Measurements from ENCODE around the gene DGKQ.
A peak's percentile ranks its signal among the peaks of the same experiment; 100 is the strongest.

Gene DGKQ

DNA sequence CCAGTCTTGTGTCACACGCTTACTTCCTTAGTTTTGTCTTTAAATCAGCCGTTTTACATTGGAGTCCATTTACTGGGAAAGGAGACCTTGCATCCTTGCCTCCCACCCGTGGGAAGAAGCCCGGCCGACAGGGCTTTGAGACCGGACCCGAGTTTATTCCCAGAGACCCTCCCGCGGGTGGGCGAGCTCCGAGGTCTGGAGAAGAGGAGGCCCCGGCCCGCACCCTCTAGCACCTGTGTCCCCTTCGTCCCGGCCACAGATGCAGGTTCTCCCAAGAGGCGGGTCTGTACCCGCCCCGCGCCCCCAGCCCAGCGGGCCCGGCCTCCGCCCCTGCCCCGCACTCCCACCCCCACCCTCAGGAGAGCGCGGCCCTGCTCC lies 23.6 kb upstream of the DGKQ start:
- no peak overlapping the region for H3K4me3 Mint-ChIP-seq

DNA sequence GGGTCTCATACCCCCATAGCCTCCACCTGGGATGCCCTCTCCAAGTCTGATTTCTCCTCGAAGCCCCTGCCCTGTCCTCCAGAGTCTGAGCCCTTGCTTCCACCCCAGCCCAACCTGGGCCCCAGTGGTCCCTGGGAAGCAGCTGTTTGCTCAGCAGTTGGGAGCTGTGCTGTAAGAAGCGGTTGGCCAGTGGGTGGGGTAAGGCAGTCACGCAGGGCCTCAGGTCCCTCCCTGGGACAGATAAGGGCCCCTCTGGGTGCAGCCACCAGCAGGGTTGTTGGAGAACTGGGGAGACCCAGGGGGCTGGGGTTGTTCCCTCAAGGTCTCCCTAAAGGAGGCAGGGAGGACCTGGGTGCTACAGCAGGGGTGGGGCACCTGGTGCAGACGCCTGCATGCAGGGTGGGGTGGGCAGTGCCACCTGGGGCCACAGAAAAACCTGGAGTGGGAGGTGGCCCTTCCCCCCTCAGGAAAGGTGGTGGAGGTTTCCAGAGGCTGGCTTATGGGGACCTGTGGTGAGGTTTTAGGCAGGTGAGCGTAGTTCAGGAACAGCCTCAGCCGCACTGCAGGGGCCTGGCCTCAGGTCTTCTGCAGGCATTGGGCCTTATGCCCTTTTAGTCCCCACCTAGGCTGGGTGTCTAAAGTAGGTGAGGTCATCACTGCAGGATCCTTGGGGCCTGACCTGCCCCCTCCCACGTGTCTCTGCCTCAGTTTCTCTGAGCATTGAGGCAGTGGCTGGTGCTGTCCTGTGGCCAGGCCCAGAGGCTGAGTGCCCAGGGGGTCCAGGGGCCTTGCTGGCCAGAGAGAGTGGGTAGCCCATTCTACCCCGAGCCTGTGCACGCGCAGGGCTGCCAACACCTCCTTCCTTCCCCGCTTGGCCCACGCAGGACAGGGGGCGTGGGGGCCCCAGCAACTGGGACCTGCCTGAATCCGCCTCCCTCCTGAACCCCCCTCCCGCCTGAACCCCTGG lies 22.9 kb upstream of the DGKQ start:
- Mint-ChIP-seq H3K36me3 (ENCODE audit: insufficient read depth) (peaks cover 2% of the 10 kb centered on the region), H3K4me1 (peaks cover 9% of the 10 kb centered on the region), H3K4me3 (no peak overlapping the region), H3K27me3 (peaks cover 35% of the 10 kb centered on the region), H3K27ac (ENCODE audit: low read depth) (peak overlapping the region; percentile 87), H3K9me3 (no peaks in the 10 kb centered on the region)
- DNase-seq (ENCODE audit: low spot score in 2 of 2) (no peak), ATAC-seq (replicated peaks; ENCODE audit: extremely low read depth, poor library complexity, severe bottlenecking) (no peak)

More for the DNA sequence above, 23.6 kb upstream of the DGKQ start:
- Mint-ChIP-seq H3K9me3 (no peaks in the 10 kb centered on the region), H3K27ac (ENCODE audit: low read depth) (no peak overlapping the region), H3K27me3 (peaks cover 35% of the 10 kb centered on the region), H3K36me3 (ENCODE audit: insufficient read depth) (peaks cover 2% of the 10 kb centered on the region), H3K4me1 (peaks cover 9% of the 10 kb centered on the region)
- ATAC-seq (replicated peaks; ENCODE audit: extremely low read depth, poor library complexity, severe bottlenecking) (no peak), DNase-seq (ENCODE audit: low spot score in 2 of 2) (no peak)

DNA sequence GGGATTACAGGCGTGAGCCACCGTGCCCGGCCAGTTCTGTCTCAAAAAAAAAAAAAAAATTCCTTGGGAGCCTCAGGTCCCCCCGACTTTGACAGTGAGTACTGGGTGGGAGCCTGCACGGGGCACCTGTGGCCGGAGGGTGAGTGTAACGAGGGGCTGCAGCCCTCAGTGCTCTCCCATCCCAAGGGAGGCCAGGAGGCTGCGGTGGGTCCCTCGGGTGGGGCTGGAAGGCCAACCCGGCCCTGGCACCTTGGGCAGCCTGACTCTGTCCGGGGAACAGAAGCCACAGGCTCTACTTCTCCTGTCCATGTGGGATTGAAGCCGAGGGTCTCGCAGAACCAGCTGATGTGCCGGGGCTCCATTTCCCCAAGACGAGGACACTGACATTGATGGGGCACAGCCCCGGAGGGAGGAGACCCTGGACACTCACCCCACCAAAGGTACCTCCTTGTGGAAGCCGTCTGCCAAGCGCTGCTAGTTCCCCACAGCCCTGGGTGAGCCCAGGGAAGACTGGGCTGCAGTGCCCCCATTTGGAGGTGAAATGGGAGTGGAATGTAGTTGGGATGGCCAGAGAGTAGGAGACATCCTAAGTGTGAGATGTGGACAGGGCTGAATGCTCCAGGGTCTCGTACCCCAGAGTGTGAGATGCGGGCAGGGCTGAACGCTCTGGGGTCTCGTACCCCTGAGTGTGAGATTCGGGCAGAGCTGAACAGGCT lies 22.1 kb upstream of the DGKQ start:
- Mint-ChIP-seq H3K36me3 (ENCODE audit: insufficient read depth) (peaks cover 2% of the 10 kb centered on the region), H3K27ac (ENCODE audit: low read depth) (peak overlapping the region; percentile 87), H3K9me3 (no peaks in the 10 kb centered on the region), H3K27me3 (peaks cover 35% of the 10 kb centered on the region), H3K4me3 (no peak overlapping the region), H3K4me1 (peaks cover 9% of the 10 kb centered on the region)
- DNase-seq (ENCODE audit: low spot score in 2 of 2) (no peak), ATAC-seq (replicated peaks; ENCODE audit: extremely low read depth, poor library complexity, severe bottlenecking) (no peak)

GRCh38 chr4:993111-994029 lies 20.0 kb upstream of the DGKQ start, which contains the start of gene SLC26A1:
Gene SLC26A1, minus strand, starts transcription at chr4:993404. Its CDS starts 1,701 bp downstream, at chr4:991703.
- H3K27ac Mint-ChIP-seq (ENCODE audit: low read depth) = no peak within 1 kb of the TSS
- no peaks in the 10 kb centered on the region for H3K36me3 Mint-ChIP-seq (ENCODE audit: insufficient read depth)
- no peak within 1 kb of the TSS for H3K4me3 Mint-ChIP-seq
- peaks cover 9% of the 10 kb centered on the region for H3K4me1 Mint-ChIP-seq
- peaks cover 22% of the 10 kb centered on the region for H3K27me3 Mint-ChIP-seq
- H3K9me3 Mint-ChIP-seq = no peaks in the 10 kb centered on the region
- DNase-seq (ENCODE audit: low spot score in 2 of 2) = no peak
- no peak for ATAC-seq (replicated peaks; ENCODE audit: extremely low read depth, poor library complexity, severe bottlenecking)

DNA sequence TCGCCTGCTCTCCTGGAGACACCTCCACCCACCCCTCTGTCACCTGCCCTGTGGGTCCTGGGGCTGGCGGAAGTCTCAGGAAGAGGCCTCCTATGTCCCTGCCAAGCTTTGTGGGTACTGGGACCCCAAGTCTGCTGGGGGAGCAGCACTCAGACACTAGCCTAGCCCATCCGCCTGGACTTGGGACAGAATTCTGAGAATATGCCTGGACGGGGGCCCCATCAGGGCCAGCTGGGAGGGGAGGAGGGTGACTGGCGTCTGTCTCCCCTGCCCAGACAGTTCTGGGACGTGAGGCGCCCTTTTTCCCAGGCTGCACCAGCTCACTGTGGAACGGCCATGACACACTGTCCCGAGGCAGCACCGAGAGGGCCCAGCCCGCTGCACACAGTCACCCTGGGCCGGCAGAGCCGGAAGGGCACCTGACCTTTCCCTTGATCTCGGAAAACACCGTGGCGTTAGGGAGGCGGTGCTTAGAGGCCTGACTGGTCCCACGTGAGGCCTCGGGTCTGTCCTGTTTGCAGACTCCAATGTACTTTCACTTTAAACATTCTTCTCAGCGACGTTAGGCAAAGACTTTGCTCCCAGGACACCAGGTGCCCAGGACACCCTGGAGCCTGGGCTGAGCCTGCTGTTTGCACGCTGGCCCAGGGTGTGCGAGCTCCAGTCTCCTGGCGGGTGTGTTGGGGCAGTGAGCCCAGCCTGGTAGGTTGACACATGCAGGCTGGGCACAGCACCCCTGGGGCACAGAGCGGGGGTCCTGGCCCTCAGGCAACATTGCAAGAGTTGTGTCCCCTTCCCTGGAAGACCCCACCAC lies 19.1 kb upstream of the DGKQ start:
- ATAC-seq (replicated peaks; ENCODE audit: extremely low read depth, poor library complexity, severe bottlenecking) (no peak), DNase-seq (ENCODE audit: low spot score in 2 of 2) (no peak)
- peaks cover 15% of the 10 kb centered on the region for H3K27me3 Mint-ChIP-seq
- peaks cover 4% of the 10 kb centered on the region for H3K4me1 Mint-ChIP-seq
- no peak overlapping the region for H3K27ac Mint-ChIP-seq (ENCODE audit: low read depth)
- H3K4me3 Mint-ChIP-seq = no peak overlapping the region
- H3K9me3 Mint-ChIP-seq = no peaks in the 10 kb centered on the region
- no peaks in the 10 kb centered on the region for H3K36me3 Mint-ChIP-seq (ENCODE audit: insufficient read depth)

- ATAC-seq (replicated peaks; ENCODE audit: extremely low read depth, poor library complexity, severe bottlenecking) = no peak
- no peaks in the 10 kb centered on the region for H3K9me3 Mint-ChIP-seq
- H3K27ac Mint-ChIP-seq (ENCODE audit: low read depth) = no peak overlapping the region
- no peak overlapping the region for H3K4me3 Mint-ChIP-seq
- H3K36me3 Mint-ChIP-seq (ENCODE audit: insufficient read depth) = no peaks in the 10 kb centered on the region
- peaks cover under 1% of the 10 kb centered on the region for H3K4me1 Mint-ChIP-seq
- no peak for DNase-seq (ENCODE audit: low spot score in 2 of 2)
- H3K27me3 Mint-ChIP-seq = peaks cover 8% of the 10 kb centered on the region
These were observed 18.3 kb upstream of the DGKQ start for GRCh38 chr4:991451-992296.

DNA sequence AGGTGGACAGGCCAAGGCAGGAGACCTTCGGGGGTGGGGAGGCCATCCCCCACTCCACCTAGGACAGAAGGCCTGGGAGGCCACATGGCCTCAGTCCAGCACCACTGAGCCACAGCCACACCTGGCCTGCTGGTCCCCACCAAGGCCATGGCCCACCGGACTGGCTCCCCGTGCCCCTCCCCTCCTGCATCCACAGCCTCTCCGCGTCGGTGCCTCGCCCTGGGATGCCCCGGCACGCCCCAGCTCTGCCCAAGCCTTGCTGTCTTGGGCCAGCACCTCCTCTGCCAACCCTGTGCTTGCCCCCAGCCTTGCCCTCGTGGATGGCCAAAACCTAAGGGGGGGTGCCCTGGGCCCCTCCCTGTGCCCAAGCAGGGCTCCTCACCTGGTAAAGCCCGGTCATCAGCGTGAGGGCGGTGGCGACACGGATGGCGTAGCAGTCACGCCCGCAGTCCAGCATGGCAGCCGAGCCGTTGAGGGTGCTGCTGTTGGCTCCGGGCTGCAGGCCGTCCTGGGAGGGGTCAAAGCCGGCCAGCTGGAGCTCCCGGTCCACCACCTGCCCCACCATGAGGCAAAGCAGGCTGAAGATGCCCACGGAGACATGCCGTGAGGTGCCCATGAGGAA lies 17.5 kb upstream of the DGKQ start:
- H3K36me3 Mint-ChIP-seq (ENCODE audit: insufficient read depth) = peaks cover 3% of the 10 kb centered on the region
- no peak for DNase-seq (ENCODE audit: low spot score in 2 of 2)
- ATAC-seq (replicated peaks; ENCODE audit: extremely low read depth, poor library complexity, severe bottlenecking) = no peak
- no peak overlapping the region for H3K27ac Mint-ChIP-seq (ENCODE audit: low read depth)
- peaks cover under 1% of the 10 kb centered on the region for H3K27me3 Mint-ChIP-seq
- H3K4me3 Mint-ChIP-seq = no peak overlapping the region
- peaks cover 5% of the 10 kb centered on the region for H3K4me1 Mint-ChIP-seq
- no peaks in the 10 kb centered on the region for H3K9me3 Mint-ChIP-seq

GRCh38 chr4:989722-990471 lies 16.5 kb upstream of the DGKQ start:
- ATAC-seq (replicated peaks; ENCODE audit: extremely low read depth, poor library complexity, severe bottlenecking) (no peak), DNase-seq (ENCODE audit: low spot score in 2 of 2) (no peak)
- H3K27me3 Mint-ChIP-seq = no peaks in the 10 kb centered on the region
- H3K4me3 Mint-ChIP-seq = no peak overlapping the region
- no peak overlapping the region for H3K27ac Mint-ChIP-seq (ENCODE audit: low read depth)
- peaks cover 3% of the 10 kb centered on the region for H3K36me3 Mint-ChIP-seq (ENCODE audit: insufficient read depth)
- H3K4me1 Mint-ChIP-seq = peaks cover 11% of the 10 kb centered on the region
- H3K9me3 Mint-ChIP-seq = no peaks in the 10 kb centered on the region

GRCh38 chr4:988726-989721 lies 15.7 kb upstream of the DGKQ start:
- DNase-seq (ENCODE audit: low spot score in 2 of 2) (no peak), ATAC-seq (replicated peaks; ENCODE audit: extremely low read depth, poor library complexity, severe bottlenecking) (no peak)
- peaks cover 11% of the 10 kb centered on the region for H3K4me1 Mint-ChIP-seq
- no peak overlapping the region for H3K27ac Mint-ChIP-seq (ENCODE audit: low read depth)
- no peaks in the 10 kb centered on the region for H3K27me3 Mint-ChIP-seq
- peaks cover 3% of the 10 kb centered on the region for H3K36me3 Mint-ChIP-seq (ENCODE audit: insufficient read depth)
- no peaks in the 10 kb centered on the region for H3K9me3 Mint-ChIP-seq
- no peak overlapping the region for H3K4me3 Mint-ChIP-seq
